GM12892 (cell line): ENCODE data around the gene FAM181B.

Experiments used
- POLR2A ChIP-seq: IDR thresholded peaks from 2 replicates; pipeline ENCODE4 v1.6.1; 2011; ENCODE audit warnings: low read depth, low read length, control low read depth
- POLR2AphosphoS5 ChIP-seq: IDR thresholded peaks from 2 replicates; pipeline ENCODE4 v1.6.1; 2011; ENCODE audit warnings: low read depth, low read length, control low read depth
- TAF1 ChIP-seq: IDR thresholded peaks from 2 replicates; pipeline ENCODE4 v1.6.1; 2011; ENCODE audit warnings: low read depth, mild to moderate bottlenecking, control low read depth, low read length, borderline replicate concordance

- TF ChIP-seq POLR2AphosphoS5 (no peak), POLR2A (no peak), TAF1 (no peak)
Measured at GRCh38 chr11:82733444-82734119, at the start of gene FAM181B.
